RKO (cell line): ENCODE measurements around the gene PRCP.
"Not testable (repeated sequence)": the region's sequence is repeated elsewhere in the genome, so short reads cannot be mapped to it uniquely, and the experiment has no call there.

Source experiments
- DNase-seq: peaks from one replicate; pipeline ENCODE4 v3.0.0-alpha.2; 2016; ENCODE audit warnings: low spot score

Gene PRCP

GRCh38 chr11:82871646-82872045, 28.6 kb downstream of the PRCP start:
- DNase-seq, result no peak

GRCh38 chr11:82869657-82870056, 30.6 kb downstream of the PRCP start:
- no peak for DNase-seq

- peak; percentile 84 for DNase-seq
Observed at GRCh38 chr11:82867495-82868082, 32.6 kb downstream of the PRCP start.

- no peak for DNase-seq
Observed at GRCh38 chr11:82865841-82866240, 34.4 kb downstream of the PRCP start.

- DNase-seq, result peak; percentile 63
Observed at GRCh38 chr11:82864268-82864667, 36.0 kb downstream of the PRCP start.

GRCh38 chr11:82863209-82863608, 37.0 kb downstream of the PRCP start:
- DNase-seq, result no peak

GRCh38 chr11:82862379-82862778, 37.9 kb downstream of the PRCP start:
- no peak for DNase-seq

GRCh38 chr11:82859750-82860149, 40.5 kb downstream of the PRCP start:
- no peak for DNase-seq

GRCh38 chr11:82858556-82859091, 41.6 kb downstream of the PRCP start:
- DNase-seq, result peak; percentile 51

GRCh38 chr11:82858133-82858532, 42.1 kb downstream of the PRCP start:
- no peak for DNase-seq

GRCh38 chr11:82857145-82857544, 43.1 kb downstream of the PRCP start:
- DNase-seq, result no peak

GRCh38 chr11:82855616-82856015, 44.6 kb downstream of the PRCP start:
- DNase-seq, result no peak

GRCh38 chr11:82854916-82855315, 45.3 kb downstream of the PRCP start:
- DNase-seq, result not testable (repeated sequence)

- no peak for DNase-seq
Observed at GRCh38 chr11:82854242-82854641, 46.0 kb downstream of the PRCP start.

- no peak for DNase-seq
Observed at GRCh38 chr11:82848829-82849228, 51.4 kb downstream of the PRCP start.

- no peak for DNase-seq
Observed at GRCh38 chr11:82845356-82846353, 54.6 kb downstream of the PRCP start.

GRCh38 chr11:82843057-82843795, 57.0 kb downstream of the PRCP start:
- DNase-seq, result no peak

- DNase-seq, result no peak
Observed at GRCh38 chr11:82842019-82842418, 58.2 kb downstream of the PRCP start.

- no peak for DNase-seq
Observed at GRCh38 chr11:82837650-82838049, 62.6 kb downstream of the PRCP start.

- DNase-seq, result no peak
Observed at GRCh38 chr11:82832983-82833382, 67.2 kb downstream of the PRCP start.

GRCh38 chr11:82831364-82831763, 68.9 kb downstream of the PRCP start:
- DNase-seq, result no peak

- no peak for DNase-seq
Observed at GRCh38 chr11:82830746-82831145, 69.5 kb downstream of the PRCP start.
